ENCODE results near the gene RTN4RL1. TPM values are rescaled to one million over a fixed set of nuclear protein-coding genes. Genes with fewer than 3 reads are reported as not detected.

The RTN4RL1 gene
- total RNA-seq, 1 experiment from 2014 or later, result 0.22 TPM

DNA sequence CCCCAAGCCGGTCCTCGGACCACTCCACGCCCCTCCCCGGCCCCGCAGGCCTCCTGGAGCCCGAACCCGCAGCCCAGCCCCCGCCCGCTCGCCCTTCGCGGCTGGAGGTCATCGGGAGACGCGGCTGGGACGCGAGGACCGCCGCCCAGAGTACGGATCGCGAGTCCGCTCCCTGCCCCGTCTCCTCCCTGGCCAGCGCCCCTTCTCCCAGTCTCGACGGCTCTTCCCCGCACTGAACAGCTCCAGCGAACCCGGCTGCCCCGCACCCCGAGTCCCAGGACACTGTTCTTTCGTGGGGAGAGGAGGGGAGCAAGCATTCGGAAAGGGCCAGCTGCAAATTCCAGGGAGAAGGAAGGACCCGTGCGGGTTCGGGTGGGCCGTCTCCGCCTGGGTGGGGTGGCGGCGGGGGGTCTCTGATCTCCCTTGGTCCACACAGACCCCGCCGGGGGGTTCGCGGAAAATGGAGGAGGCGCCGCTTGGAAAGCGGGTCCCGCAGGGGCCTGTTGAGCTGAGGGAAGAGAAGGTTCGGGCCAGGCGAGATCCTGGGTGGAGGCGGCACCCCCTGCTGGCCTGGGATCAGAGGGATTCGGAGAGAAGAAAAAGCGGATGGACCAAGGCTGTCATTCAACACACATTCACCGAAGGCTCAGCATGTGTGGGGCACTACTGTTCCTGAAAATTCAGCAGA lies 632 bp upstream of the RTN4RL1 start:
- peak overlapping the region; percentile 3 for H3K4me2 ChIP-seq (ENCODE audit: insufficient read depth, insufficient read length, low read length)
- no peak overlapping the region for H2BK20ac ChIP-seq (ENCODE audit: low read depth, low read length, poor library complexity, severe bottlenecking)
- peaks cover 62% of the 10 kb centered on the region for H3K27me3 ChIP-seq (ENCODE audit: insufficient read depth, low read length)
- TF ChIP-seq, protein P1, sequence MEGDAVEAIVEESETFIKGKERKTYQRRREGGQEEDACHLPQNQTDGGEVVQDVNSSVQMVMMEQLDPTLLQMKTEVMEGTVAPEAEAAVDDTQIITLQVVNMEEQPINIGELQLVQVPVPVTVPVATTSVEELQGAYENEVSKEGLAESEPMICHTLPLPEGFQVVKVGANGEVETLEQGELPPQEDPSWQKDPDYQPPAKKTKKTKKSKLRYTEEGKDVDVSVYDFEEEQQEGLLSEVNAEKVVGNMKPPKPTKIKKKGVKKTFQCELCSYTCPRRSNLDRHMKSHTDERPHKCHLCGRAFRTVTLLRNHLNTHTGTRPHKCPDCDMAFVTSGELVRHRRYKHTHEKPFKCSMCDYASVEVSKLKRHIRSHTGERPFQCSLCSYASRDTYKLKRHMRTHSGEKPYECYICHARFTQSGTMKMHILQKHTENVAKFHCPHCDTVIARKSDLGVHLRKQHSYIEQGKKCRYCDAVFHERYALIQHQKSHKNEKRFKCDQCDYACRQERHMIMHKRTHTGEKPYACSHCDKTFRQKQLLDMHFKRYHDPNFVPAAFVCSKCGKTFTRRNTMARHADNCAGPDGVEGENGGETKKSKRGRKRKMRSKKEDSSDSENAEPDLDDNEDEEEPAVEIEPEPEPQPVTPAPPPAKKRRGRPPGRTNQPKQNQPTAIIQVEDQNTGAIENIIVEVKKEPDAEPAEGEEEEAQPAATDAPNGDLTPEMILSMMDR (conservative IDR thresholded peaks at IDR 0.05), result peak; percentile 49; the same call in 2 of the 3 replicates
- H2BK12ac ChIP-seq (ENCODE audit: insufficient read length, low read depth, low read length), result no peak overlapping the region
- no peak overlapping the region for H3K14ac ChIP-seq (ENCODE audit: insufficient read depth, low read length)
- no peak overlapping the region for H3K27ac ChIP-seq (ENCODE audit: insufficient read length, low read depth, low read length)
- H3K18ac ChIP-seq (ENCODE audit: insufficient read length, low read depth, low read length), result no peak overlapping the region
- H2AK5ac ChIP-seq (ENCODE audit: insufficient read length, low read length), result no peak overlapping the region
- DNase-seq, result peak; percentile 75
- no peak overlapping the region for H2BK15ac ChIP-seq (ENCODE audit: low read depth, low read length)
- no peak overlapping the region for H2BK5ac ChIP-seq (ENCODE audit: insufficient read length, low read length)
- H3K9me3 Mint-ChIP-seq, result peaks cover 5 to 6% of the 10 kb centered on the region in 2 experiments; a peak in 4 of 5 replicates
- peaks cover 23% of the 10 kb centered on the region for H3K23me2 ChIP-seq (ENCODE audit: insufficient read length, low read depth, low read length, poor library complexity, severe bottlenecking)
- no peak overlapping the region for H3K27ac Mint-ChIP-seq
- H3K4ac ChIP-seq (ENCODE audit: low read depth, low read length), result no peak overlapping the region
- peaks cover 10 to 20% of the 10 kb centered on the region in 2 experiments for H3K4me1 Mint-ChIP-seq
- no peak overlapping the region for H3T11ph ChIP-seq (ENCODE audit: low read length)
- H3K56ac ChIP-seq (ENCODE audit: insufficient read length, low read depth, low read length), result no peak overlapping the region
- H4K20me1 ChIP-seq (ENCODE audit: control insufficient read depth, insufficient read depth, insufficient read length), result no peaks in the 10 kb centered on the region
- WGBS (ENCODE audit: extremely low coverage, insufficient read length, low lambda C conversion rate), result no CpG with 5 or more reads among the region's 55 CpGs
- no peak overlapping the region for H4K91ac ChIP-seq (ENCODE audit: insufficient read length, low read depth, low read length)
- no peak overlapping the region for H4K8ac ChIP-seq (replicated peaks; ENCODE audit: insufficient read length, low read depth, low read length)
- H3K4me3 Mint-ChIP-seq, result peak overlapping the region; percentile 49 to 79
- no peaks in the 10 kb centered on the region; a peak in 1 of 7 replicates for H3K36me3 Mint-ChIP-seq (ENCODE audit: insufficient read depth in 1 of 3, low read depth in 3 of 3)
- H3K9ac ChIP-seq (ENCODE audit: extremely low read depth, insufficient read length, low read length), result no peak overlapping the region
- no peak overlapping the region for H2AFZ ChIP-seq (ENCODE audit: low read length)
- H3K4me1 ChIP-seq (ENCODE audit: insufficient read depth, low read length), result no peaks in the 10 kb centered on the region
- H3K9me3 ChIP-seq (ENCODE audit: control insufficient read depth, low read depth, low read length), result no peaks in the 10 kb centered on the region
- H4K5ac ChIP-seq (ENCODE audit: insufficient read length, low read depth, low read length), result no peak overlapping the region
- H3K79me1 ChIP-seq (ENCODE audit: insufficient read depth, low read depth, low read length, poor library complexity, severe bottlenecking), result no peaks in the 10 kb centered on the region
- H3K27me3 Mint-ChIP-seq (ENCODE audit: low read depth), result peaks cover 85% of the 10 kb centered on the region
- no peak overlapping the region for H2BK120ac ChIP-seq (ENCODE audit: low read depth, low read length, poor library complexity, severe bottlenecking)
- no peak overlapping the region for H3K23ac ChIP-seq (ENCODE audit: insufficient read length, low read depth, low read length)
- H3K79me2 ChIP-seq (ENCODE audit: insufficient read depth, low read length), result no peaks in the 10 kb centered on the region

All from H9 (cell line).